Lower leg skin (tissue), 4 donors: ENCODE data around the gene ELOB. TPM values are rescaled to one million over a fixed set of nuclear protein-coding genes. Genes with fewer than 3 reads are reported as not detected.

Source experiments
- DNase-seq, 2 donors: peaks; one replicate each; pipeline ENCODE4 v3.0.0-alpha.2; 2019; ENCODE audit warnings: low spot score in 2 of 2
- H3K4me3 ChIP-seq: fragments of 200-600 bp; sonication (generic); 2 replicates; pipeline ENCODE4 v1.5.1; 2017; ENCODE audit warnings: mild to moderate bottlenecking, low read depth; ENCODE audit not compliant: poor library complexity, severe bottlenecking
- CTCF ChIP-seq, 3 donors: fragments of 450-650 bp; IDR thresholded peaks; one replicate each; pipeline ENCODE4 v1.5.1; 2016; ENCODE audit warnings: antibody characterized with exemption in 3 of 3, mild to moderate bottlenecking in 3 of 3, moderate library complexity in 2 of 3
- POLR2A ChIP-seq, 2 donors: fragments of 450-650 bp; IDR thresholded peaks; one replicate each; pipeline ENCODE4 v1.6.1; 2016 to 2017; ENCODE audit warnings: antibody characterized with exemption in 2 of 2, mild to moderate bottlenecking in 1 of 2, moderate library complexity in 1 of 2
- WGBS, 2 donors: methylation state at CpG; one replicate each; pipeline ENCODE4 v1.1.5; 2018; 5-methylcytosine and 5-hydroxymethylcytosine counted together
- intact Hi-C: fragments of 100-400 bp; cut with DNase I; formaldehyde crosslinking; loops from one replicate; pipeline ENCODE4 v1.15.0; 2023; ENCODE audit warnings: low total_unique reads
- total RNA-seq, 4 donors: library from RNA; depleted of rRNA; stranded (reverse); fragments of >200 nt; gene quantifications; one replicate each; pipeline ENCODE4 v1.1.0, GENCODE V29; 2016

ELOB gene
- total RNA-seq, 4 donors from 2014 or later = 244 to 2,128 (median 328) TPM

GRCh38 chr16:2779151-2779920 lies 2.3 kb upstream of the ELOB start:
- TF ChIP-seq CTCF (IDR thresholded peaks at IDR 0.05) = no peak
- no peak for TF ChIP-seq POLR2A (IDR thresholded peaks at IDR 0.05)
- H3K4me3 ChIP-seq = no peak overlapping the region
- WGBS, 2 donors = 85 to 91% methylated on average over 17 to 23 of the region's 23 CpGs
- DNase-seq = peak in 1 of 2 donors; percentile 81
- intact Hi-C loops = no loop called here

- TF ChIP-seq POLR2A (IDR thresholded peaks at IDR 0.05) (no peak), CTCF (IDR thresholded peaks at IDR 0.05) (no peak)
- no peak overlapping the region for H3K4me3 ChIP-seq
- no peak for DNase-seq
- WGBS, 2 donors = 93 to 94% methylated on average over 12 of the region's 12 CpGs
- intact Hi-C loops = no loop called here
Measured at GRCh38 chr16:2778630-2778958, 1.5 kb upstream of the ELOB start.

- intact Hi-C loops = no loop called here
- TF ChIP-seq CTCF (IDR thresholded peaks at IDR 0.05) (no peak), POLR2A (IDR thresholded peaks at IDR 0.05) (no peak)
- H3K4me3 ChIP-seq = peak overlapping the region; percentile 95
- no peak for DNase-seq
- 8 to 10% methylated on average over 23 to 27 of the region's 27 CpGs for WGBS, 2 donors
Measured at GRCh38 chr16:2777903-2778629, 986 bp upstream of the ELOB start.

GRCh38 chr16:2776500-2777139 lies 460 bp downstream of the ELOB start:
- peak overlapping the region; percentile 85 for H3K4me3 ChIP-seq
- DNase-seq = no peak
- intact Hi-C loops = no loop called here
- TF ChIP-seq POLR2A (IDR thresholded peaks at IDR 0.05) (no peak), CTCF (IDR thresholded peaks at IDR 0.05) (no peak)
- 0 to 1% methylated on average over 21 to 24 of the region's 72 CpGs for WGBS, 2 donors

- DNase-seq = no peak
- TF ChIP-seq POLR2A (IDR thresholded peaks at IDR 0.05) (no peak), CTCF (IDR thresholded peaks at IDR 0.05) (no peak)
- 40 to 41% methylated on average over 11 of the region's 11 CpGs for WGBS, 2 donors
Measured at GRCh38 chr16:2775765-2776499, 1.1 kb downstream of the ELOB start.

More at GRCh38 chr16:2775765-2776499, 1.1 kb downstream of the ELOB start:
- peak overlapping the region; percentile 85 for H3K4me3 ChIP-seq
- intact Hi-C loops = no loop called here
